Nephron progenitor cell (in vitro differentiated cells): ENCODE results near the gene FBXL15.

ENCODE experiments used
- DNase-seq: peaks from one replicate; pipeline ENCODE4 v3.0.0; 2021
- H3K27ac Mint-ChIP-seq: 2 replicates; pipeline ENCODE4 v1.8.0; 2021; ENCODE audit warnings: mild to moderate bottlenecking, moderate library complexity, mixed read lengths
- H3K27me3 Mint-ChIP-seq: 2 replicates; pipeline ENCODE4 v1.8.0; 2021; ENCODE audit warnings: mild to moderate bottlenecking, low read depth, mixed read lengths; ENCODE audit not compliant: poor library complexity
- H3K36me3 Mint-ChIP-seq: 2 replicates; pipeline ENCODE4 v1.8.0; 2021; ENCODE audit warnings: low read depth, mixed read lengths
- H3K4me1 Mint-ChIP-seq: 2 replicates; pipeline ENCODE4 v1.8.0; 2021; ENCODE audit warnings: mixed read lengths
- H3K4me3 Mint-ChIP-seq: 2 replicates; pipeline ENCODE4 v1.8.0; 2021; ENCODE audit warnings: mild to moderate bottlenecking, moderate library complexity, mixed read lengths
- H3K9me3 Mint-ChIP-seq: 2 replicates; pipeline ENCODE4 v1.8.0; 2021; ENCODE audit warnings: mild to moderate bottlenecking, moderate library complexity, mixed read lengths
- TF ChIP-seq, protein P1 (sequence below): fragments of 200-600 bp; sonication (generic); IDR thresholded peaks from 2 replicates; pipeline ENCODE4 v1.5.0; 2021; ENCODE audit warnings: antibody characterized with exemption

The FBXL15 gene

GRCh38 chr10:102400076-102400475 is 20.6 kb upstream of the FBXL15 start:
- Mint-ChIP-seq H3K4me3 (no peak overlapping the region), H3K9me3 (no peaks in the 10 kb centered on the region), H3K27me3 (no peaks in the 10 kb centered on the region), H3K4me1 (peaks cover 12% of the 10 kb centered on the region), H3K27ac (no peak overlapping the region), H3K36me3 (no peaks in the 10 kb centered on the region)
- DNase-seq: no peak
- TF ChIP-seq, protein P1, sequence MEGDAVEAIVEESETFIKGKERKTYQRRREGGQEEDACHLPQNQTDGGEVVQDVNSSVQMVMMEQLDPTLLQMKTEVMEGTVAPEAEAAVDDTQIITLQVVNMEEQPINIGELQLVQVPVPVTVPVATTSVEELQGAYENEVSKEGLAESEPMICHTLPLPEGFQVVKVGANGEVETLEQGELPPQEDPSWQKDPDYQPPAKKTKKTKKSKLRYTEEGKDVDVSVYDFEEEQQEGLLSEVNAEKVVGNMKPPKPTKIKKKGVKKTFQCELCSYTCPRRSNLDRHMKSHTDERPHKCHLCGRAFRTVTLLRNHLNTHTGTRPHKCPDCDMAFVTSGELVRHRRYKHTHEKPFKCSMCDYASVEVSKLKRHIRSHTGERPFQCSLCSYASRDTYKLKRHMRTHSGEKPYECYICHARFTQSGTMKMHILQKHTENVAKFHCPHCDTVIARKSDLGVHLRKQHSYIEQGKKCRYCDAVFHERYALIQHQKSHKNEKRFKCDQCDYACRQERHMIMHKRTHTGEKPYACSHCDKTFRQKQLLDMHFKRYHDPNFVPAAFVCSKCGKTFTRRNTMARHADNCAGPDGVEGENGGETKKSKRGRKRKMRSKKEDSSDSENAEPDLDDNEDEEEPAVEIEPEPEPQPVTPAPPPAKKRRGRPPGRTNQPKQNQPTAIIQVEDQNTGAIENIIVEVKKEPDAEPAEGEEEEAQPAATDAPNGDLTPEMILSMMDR: no peak

GRCh38 chr10:102400598-102401341 is 19.9 kb upstream of the FBXL15 start:
- TF ChIP-seq, protein P1: no peak
- H3K9me3 Mint-ChIP-seq: no peaks in the 10 kb centered on the region
- peaks cover 2% of the 10 kb centered on the region for H3K27me3 Mint-ChIP-seq
- peaks cover 12% of the 10 kb centered on the region for H3K4me1 Mint-ChIP-seq
- DNase-seq: no peak
- H3K27ac Mint-ChIP-seq: no peak overlapping the region
- H3K4me3 Mint-ChIP-seq: no peak overlapping the region
- H3K36me3 Mint-ChIP-seq: no peaks in the 10 kb centered on the region

- Mint-ChIP-seq H3K4me1 (peaks cover 6% of the 10 kb centered on the region), H3K36me3 (no peaks in the 10 kb centered on the region), H3K27me3 (peaks cover 8% of the 10 kb centered on the region), H3K4me3 (no peak overlapping the region), H3K27ac (no peak overlapping the region), H3K9me3 (no peaks in the 10 kb centered on the region)
- DNase-seq: no peak
- TF ChIP-seq, protein P1: no peak
Measured at GRCh38 chr10:102401342-102401654, 19.3 kb upstream of the FBXL15 start.

GRCh38 chr10:102401735-102402511 is 18.7 kb upstream of the FBXL15 start:
- TF ChIP-seq, protein P1: no peak
- H3K4me3 Mint-ChIP-seq: no peak overlapping the region
- H3K9me3 Mint-ChIP-seq: no peaks in the 10 kb centered on the region
- H3K27me3 Mint-ChIP-seq: peaks cover 14% of the 10 kb centered on the region
- no peaks in the 10 kb centered on the region for H3K36me3 Mint-ChIP-seq
- H3K27ac Mint-ChIP-seq: no peak overlapping the region
- H3K4me1 Mint-ChIP-seq: peaks cover under 1% of the 10 kb centered on the region
- no peak for DNase-seq

DNA sequence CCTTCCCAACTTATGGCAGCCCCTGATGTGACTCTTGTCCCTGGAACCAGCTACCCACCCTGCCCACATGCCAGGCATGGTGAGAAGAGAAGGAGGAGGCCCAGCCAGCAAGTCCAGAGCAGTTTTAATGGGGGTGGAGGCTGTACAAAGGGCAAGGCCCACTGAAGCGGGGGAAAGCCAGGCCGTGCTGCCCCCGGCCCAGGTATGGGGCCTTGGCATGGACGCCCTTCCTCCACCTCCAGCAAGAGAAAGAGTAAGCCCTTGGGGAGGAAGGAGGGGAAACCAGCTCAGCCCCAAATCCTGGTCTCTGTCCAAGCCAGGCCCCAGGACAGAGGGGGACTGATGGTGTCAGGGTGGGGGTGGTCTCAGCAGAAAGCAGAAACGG is 18.1 kb upstream of the FBXL15 start:
- Mint-ChIP-seq H3K36me3 (no peaks in the 10 kb centered on the region), H3K27me3 (peaks cover 20% of the 10 kb centered on the region), H3K4me1 (no peaks in the 10 kb centered on the region), H3K9me3 (no peaks in the 10 kb centered on the region), H3K4me3 (no peak overlapping the region), H3K27ac (no peak overlapping the region)
- TF ChIP-seq, protein P1: no peak
- no peak for DNase-seq
